BLaER1 treated with 17β-estradiol and CSF1 and Interleukin-3, amounts not matched to agents 10 nM and 100 nM (cell line): Measurements from ENCODE around the gene PRDM16.

Experiments
- H3K27ac ChIP-seq, 11 experiments: shearing (Covaris generic); formaldehyde crosslinking; 2 replicates each; pipeline ENCODE4 v1.8.1; 2022
- H3K27me3 ChIP-seq, 11 experiments: shearing (Covaris generic); formaldehyde crosslinking; 2 replicates each; pipeline ENCODE4 v1.8.1; 2022
- H3K36me3 ChIP-seq, 11 experiments: shearing (Covaris generic); formaldehyde crosslinking; 2 replicates each; pipeline ENCODE4 v1.8.1; 2022
- H3K4me1 ChIP-seq, 10 experiments: shearing (Covaris generic); formaldehyde crosslinking; 2 replicates each; pipeline ENCODE4 v1.8.1; 2022
- H3K4me2 ChIP-seq, 11 experiments: shearing (Covaris generic); formaldehyde crosslinking; 2 replicates each; pipeline ENCODE4 v1.8.1; 2022
- H3K4me3 ChIP-seq, 10 experiments: shearing (Covaris generic); formaldehyde crosslinking; 2 replicates each; pipeline ENCODE4 v1.8.1; 2022
- H3K9ac ChIP-seq, 11 experiments: shearing (Covaris generic); formaldehyde crosslinking; 2 replicates each; pipeline ENCODE4 v1.8.1; 2022
- H3K9me3 ChIP-seq, 11 experiments: shearing (Covaris generic); formaldehyde crosslinking; replicated peaks in 1 of 11; 2 replicates each; pipeline ENCODE4 v1.8.1; 2022
- H4K20me1 ChIP-seq, 11 experiments: shearing (Covaris generic); formaldehyde crosslinking; 2 replicates each; pipeline ENCODE4 v1.8.1; 2022
- Cebpa-rat ChIP-seq, 11 experiments: shearing (Covaris generic); IDR thresholded peaks; 2 replicates each; pipeline ENCODE4 v1.8.1; 2022

Gene PRDM16

DNA sequence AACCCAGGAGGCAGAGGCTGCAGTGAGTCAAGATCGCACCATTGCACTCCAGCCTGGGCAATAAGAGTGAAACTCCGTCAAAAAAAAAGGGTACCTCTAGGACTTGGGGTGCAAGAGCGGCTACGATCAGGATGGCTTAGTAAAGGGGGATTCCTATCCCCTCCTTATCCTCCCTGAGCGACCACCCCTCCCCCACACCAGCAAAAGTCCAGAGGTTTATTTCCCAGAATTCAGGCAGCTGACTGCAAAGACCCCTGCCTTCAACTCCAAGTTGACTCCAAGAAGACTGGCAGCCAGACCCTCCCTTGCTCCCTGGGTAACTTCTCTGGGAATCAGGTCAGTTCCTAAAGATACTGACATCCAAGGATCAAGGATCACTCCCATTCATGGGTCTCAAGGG lies 12.4 kb upstream of the PRDM16 start:
- H3K9ac ChIP-seq, result no peak overlapping the region
- H3K27me3 ChIP-seq, result peaks cover 9 to 52% (median 27%) of the 10 kb centered on the region in 11 experiments; a peak in 18 of 22 replicates
- H3K4me1 ChIP-seq, result peaks cover 0 to 5% (median 0%) of the 10 kb centered on the region in 10 experiments; a peak in 1 of 20 replicates
- no peak overlapping the region for H3K4me2 ChIP-seq
- H4K20me1 ChIP-seq, result peaks cover 0 to 13% (median 0%) of the 10 kb centered on the region in 11 experiments; a peak in 5 of 22 replicates
- H3K36me3 ChIP-seq, result no peaks in the 10 kb centered on the region
- no peak overlapping the region for H3K4me3 ChIP-seq
- H3K27ac ChIP-seq, result no peak overlapping the region
- H3K9me3 ChIP-seq, result peaks cover 0 to 6% (median 0%) of the 10 kb centered on the region in 11 experiments; a peak in 3 of 22 replicates
- TF ChIP-seq Cebpa-rat (IDR thresholded peaks at IDR 0.05), result no peak

DNA sequence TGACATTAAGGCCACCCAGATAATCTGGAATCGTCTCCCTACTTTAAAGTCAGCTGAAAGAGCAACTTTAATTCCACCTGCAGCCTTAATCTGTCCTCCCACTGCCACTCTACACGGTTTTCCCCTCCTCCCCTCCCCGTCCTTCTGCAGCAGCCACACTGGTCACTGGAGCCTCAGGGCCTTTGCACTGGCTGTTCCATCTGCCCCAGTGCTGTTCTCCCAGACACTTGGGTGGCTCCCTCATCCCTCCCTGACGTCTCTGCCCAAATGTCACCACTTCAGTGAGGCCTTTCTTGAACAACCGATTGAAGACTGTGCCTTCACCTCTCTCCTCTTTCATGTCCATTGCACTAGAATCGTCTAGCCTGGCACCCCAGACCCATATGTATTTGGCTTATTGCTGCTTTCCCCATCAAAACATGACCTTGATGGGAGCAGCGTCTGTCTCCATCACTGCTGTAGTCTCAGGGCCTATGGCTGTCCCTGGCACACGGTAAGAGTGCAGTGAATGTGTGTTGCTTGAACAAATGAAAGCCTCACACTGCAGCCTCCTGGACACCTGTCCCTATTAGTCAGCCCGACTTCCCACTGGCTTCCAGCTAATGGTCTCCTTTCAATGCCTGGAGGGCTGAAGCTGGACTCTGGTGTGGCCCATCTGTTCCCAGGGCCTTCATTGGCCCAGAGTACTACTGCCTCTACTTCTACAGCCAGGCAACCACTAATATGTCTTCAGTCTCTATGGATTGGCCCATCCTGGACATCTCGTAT lies 10.6 kb upstream of the PRDM16 start:
- no peaks in the 10 kb centered on the region for H3K9me3 ChIP-seq
- no peak for TF ChIP-seq Cebpa-rat (IDR thresholded peaks at IDR 0.05)
- peaks cover 10 to 64% (median 36%) of the 10 kb centered on the region in 11 experiments; a peak in 20 of 22 replicates for H3K27me3 ChIP-seq
- H3K4me2 ChIP-seq, result no peak overlapping the region
- no peak overlapping the region for H3K4me3 ChIP-seq
- no peak overlapping the region for H3K9ac ChIP-seq
- no peaks in the 10 kb centered on the region for H3K36me3 ChIP-seq
- peaks cover 0 to 7% (median 0%) of the 10 kb centered on the region in 10 experiments; a peak in 1 of 20 replicates for H3K4me1 ChIP-seq
- peaks cover 0 to 16% (median 0%) of the 10 kb centered on the region in 11 experiments; a peak in 7 of 22 replicates for H4K20me1 ChIP-seq
- no peak overlapping the region for H3K27ac ChIP-seq

DNA sequence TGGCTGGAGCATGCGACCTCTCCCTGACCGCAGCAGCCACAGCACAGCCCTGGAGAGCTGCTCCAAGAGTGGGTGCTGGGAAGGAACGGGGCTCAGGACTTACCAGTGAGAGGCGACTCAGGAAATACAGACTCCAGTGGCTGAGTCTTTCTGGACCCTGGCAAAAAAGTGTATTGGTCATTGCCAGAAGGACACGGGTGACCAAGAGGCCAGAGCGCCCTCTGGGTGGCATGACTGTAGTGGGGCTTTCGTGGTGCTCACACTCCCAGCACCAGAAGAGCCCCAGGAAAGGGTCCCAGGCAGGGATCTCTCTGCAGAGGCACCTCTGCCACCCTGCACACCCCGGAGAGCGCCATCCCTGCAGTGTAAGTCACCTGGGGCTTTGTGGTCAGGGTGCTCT lies 8.9 kb upstream of the PRDM16 start:
- Histone ChIP-seq H3K4me2 (no peak overlapping the region), H3K9me3 (no peaks in the 10 kb centered on the region), H3K4me3 (no peak overlapping the region), H3K27ac (no peak overlapping the region), H3K36me3 (no peaks in the 10 kb centered on the region), H4K20me1 (peaks cover 0 to 32% (median 8%) of the 10 kb centered on the region in 11 experiments; a peak in 10 of 22 replicates), H3K4me1 (peaks cover 0 to 7% (median 0%) of the 10 kb centered on the region in 10 experiments; a peak in 1 of 20 replicates), H3K27me3 (peaks cover 26 to 80% (median 53%) of the 10 kb centered on the region in 11 experiments), H3K9ac (no peak overlapping the region)
- no peak for TF ChIP-seq Cebpa-rat (IDR thresholded peaks at IDR 0.05)

DNA sequence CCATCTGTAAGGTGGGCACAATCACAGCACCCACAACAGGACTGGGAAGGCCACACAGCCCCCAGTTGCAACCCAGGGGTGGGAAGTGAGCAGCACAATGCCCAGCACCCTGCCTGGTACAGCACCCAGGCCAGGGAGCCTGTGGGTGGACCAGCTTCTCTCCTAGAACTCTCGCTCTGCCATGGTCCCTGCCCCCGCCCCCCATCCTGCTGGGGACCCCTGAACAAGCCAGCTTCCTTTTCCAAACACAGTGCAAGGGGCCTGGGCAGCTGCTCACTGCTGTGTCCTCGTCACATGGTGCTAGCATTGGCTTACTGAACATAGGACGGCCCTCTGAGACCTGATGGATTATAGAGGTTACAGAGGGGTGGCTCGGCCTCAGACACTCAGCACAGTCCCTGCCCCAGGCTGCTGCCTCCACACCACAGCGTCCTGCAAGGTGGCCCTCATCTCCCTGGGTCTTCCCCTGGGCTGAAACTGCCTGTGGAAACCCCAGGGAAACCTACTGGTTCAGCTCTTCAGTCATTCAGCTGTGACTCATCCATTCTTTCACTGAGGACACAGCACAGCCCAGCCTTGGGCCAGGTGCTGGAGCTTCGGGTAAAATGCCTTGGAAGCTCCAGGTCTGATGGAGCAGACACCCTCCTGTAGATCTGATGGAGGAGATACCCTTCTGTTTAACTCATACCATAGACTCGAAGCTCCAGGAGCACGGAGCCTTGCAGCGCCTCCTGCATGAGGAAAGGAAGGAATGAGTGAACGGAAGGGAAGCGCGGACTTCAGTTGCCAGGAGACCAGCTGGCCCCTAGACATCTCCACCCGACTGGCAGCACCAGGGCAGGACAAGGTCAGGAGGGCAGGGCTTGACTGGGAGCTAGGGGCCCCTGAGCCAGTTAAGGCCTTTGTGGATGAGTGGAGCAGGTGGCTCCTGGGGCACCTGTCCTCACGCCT lies 8.1 kb upstream of the PRDM16 start:
- Histone ChIP-seq H4K20me1 (peaks cover 0 to 39% (median 9%) of the 10 kb centered on the region in 11 experiments; a peak in 10 of 22 replicates), H3K9me3 (no peaks in the 10 kb centered on the region), H3K36me3 (no peaks in the 10 kb centered on the region), H3K4me3 (no peak overlapping the region), H3K4me1 (peaks cover 0 to 7% (median 0%) of the 10 kb centered on the region in 10 experiments; a peak in 1 of 20 replicates), H3K27ac (no peak overlapping the region), H3K9ac (no peak overlapping the region), H3K27me3 (peaks cover 34 to 87% (median 60%) of the 10 kb centered on the region in 11 experiments), H3K4me2 (no peak overlapping the region; a peak in 1 of 22 replicates)
- no peak for TF ChIP-seq Cebpa-rat (IDR thresholded peaks at IDR 0.05)

DNA sequence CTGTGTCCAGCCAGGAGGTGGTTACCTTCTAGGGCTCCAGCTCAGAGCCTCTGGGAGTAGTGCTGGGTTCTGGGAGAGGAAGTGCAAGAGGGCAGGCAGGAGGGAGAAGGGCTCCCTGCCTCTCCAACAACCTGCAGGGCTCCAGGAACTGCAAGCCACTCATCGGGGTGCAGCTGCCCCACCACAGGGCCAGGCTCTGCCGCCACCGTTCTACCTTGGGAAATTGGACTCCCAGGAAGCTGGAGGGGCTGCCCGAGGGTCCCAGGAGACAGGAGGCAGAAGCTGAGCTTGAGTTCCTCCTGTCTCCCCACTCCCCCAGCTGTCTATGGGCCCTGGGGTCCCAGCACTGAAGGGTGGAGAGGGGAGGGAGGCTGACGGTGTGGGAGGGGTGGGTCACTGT lies 7.4 kb upstream of the PRDM16 start:
- no peaks in the 10 kb centered on the region for H3K9me3 ChIP-seq
- H3K4me2 ChIP-seq, result no peak overlapping the region; a peak in 1 of 22 replicates
- H3K36me3 ChIP-seq, result no peaks in the 10 kb centered on the region
- H3K27ac ChIP-seq, result no peak overlapping the region
- no peak for TF ChIP-seq Cebpa-rat (IDR thresholded peaks at IDR 0.05)
- no peak overlapping the region for H3K9ac ChIP-seq
- no peak overlapping the region for H3K4me3 ChIP-seq
- H3K27me3 ChIP-seq, result peaks cover 40 to 94% (median 67%) of the 10 kb centered on the region in 11 experiments
- H3K4me1 ChIP-seq, result peaks cover 0 to 7% (median 0%) of the 10 kb centered on the region in 10 experiments; a peak in 1 of 20 replicates
- peaks cover 0 to 46% (median 15%) of the 10 kb centered on the region in 11 experiments; a peak in 13 of 22 replicates for H4K20me1 ChIP-seq

DNA sequence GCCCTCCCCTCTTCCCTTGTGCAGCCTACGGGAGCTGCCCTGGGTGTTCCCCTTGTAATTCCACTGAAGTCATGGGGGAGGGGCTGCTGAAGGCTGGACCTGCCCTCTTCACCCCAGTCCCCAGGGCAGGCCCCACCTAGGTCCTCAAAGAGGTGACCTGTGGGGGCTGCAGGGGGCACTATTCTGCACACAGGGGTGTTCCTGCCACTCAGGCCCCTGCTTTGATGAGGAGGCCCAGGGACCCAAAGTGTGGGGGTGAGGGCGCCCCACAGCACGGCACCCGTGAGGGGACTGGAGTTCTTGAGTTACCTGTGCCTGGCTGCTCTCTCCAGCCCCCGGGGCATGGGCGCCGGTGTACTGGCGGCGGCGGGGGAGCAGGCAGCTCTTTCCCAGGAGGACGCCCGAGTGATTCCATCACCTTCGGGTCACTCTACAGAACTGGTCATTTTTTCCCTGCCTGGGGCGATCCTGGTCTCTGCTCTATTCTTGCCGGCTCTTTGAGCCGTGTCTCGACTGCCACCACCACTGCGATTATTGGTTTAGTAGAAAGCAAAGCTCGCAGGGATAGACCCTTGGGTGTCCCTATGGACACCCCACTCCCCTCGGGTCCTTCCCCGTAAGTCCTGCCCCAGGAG lies 6.9 kb upstream of the PRDM16 start:
- Histone ChIP-seq H3K27ac (no peak overlapping the region), H3K27me3 (peaks cover 46 to 94% (median 72%) of the 10 kb centered on the region in 11 experiments), H4K20me1 (peaks cover 0 to 52% (median 16%) of the 10 kb centered on the region in 11 experiments; a peak in 14 of 22 replicates), H3K4me2 (no peak overlapping the region; a peak in 1 of 22 replicates), H3K9me3 (no peaks in the 10 kb centered on the region), H3K9ac (no peak overlapping the region), H3K4me1 (peaks cover 0 to 7% (median 0%) of the 10 kb centered on the region in 10 experiments; a peak in 1 of 20 replicates), H3K36me3 (no peaks in the 10 kb centered on the region), H3K4me3 (no peak overlapping the region)
- no peak for TF ChIP-seq Cebpa-rat (IDR thresholded peaks at IDR 0.05)

DNA sequence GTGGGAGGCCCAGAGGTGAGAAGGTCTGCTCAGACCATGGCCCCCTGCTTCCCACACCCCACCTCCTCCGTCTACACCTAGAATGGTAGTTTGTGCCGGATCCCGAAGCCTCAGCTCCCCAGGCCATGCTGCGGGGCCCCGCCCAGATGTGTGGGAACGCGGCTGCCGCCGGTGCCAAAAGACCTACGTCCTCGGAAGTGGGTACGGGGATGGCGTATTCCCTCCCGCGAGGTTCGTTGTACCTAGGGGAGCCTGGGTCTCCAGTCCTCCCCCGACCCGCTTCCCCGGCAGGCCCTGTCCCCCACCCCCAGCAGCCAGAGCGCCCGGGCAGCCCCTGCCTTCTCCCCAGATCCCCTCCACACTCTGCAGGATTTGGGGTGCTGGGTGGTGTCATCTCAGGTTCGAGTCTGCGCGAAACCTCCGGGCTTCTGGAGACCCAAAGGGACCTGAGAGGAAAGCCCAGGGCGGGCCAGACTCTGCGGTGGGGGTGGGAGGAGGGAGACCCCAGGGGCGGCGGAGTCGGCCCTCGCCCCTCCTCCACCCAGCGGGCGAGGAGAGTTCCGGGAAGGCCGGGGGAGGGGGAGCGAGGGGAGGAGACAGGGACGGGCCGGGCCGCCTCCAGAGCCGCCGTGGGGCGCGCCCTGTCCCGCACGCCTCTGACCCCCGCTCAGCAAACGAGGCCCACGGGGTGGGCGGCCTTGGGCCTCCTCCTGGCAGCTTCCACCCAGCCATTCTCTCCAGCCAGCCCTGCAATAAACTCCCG lies 6.2 kb upstream of the PRDM16 start:
- Histone ChIP-seq H3K27me3 (peaks cover 50 to 94% (median 76%) of the 10 kb centered on the region in 11 experiments), H3K9me3 (no peaks in the 10 kb centered on the region), H3K36me3 (no peaks in the 10 kb centered on the region), H3K9ac (no peak overlapping the region), H3K27ac (no peak overlapping the region), H3K4me3 (no peak overlapping the region), H3K4me2 (no peak overlapping the region), H4K20me1 (peaks cover 0 to 59% (median 23%) of the 10 kb centered on the region in 11 experiments; a peak in 15 of 22 replicates), H3K4me1 (peaks cover 0 to 7% (median 0%) of the 10 kb centered on the region in 10 experiments; a peak in 1 of 20 replicates)
- TF ChIP-seq Cebpa-rat (IDR thresholded peaks at IDR 0.05), result no peak
